GM18951 (cell line): ENCODE data around the gene ATAT1.
"Not testable (repeated sequence)": the region's sequence is repeated elsewhere in the genome, so short reads cannot be mapped to it uniquely, and the experiment has no call there.

Experiments used
- POLR2A ChIP-seq: IDR thresholded peaks from 4 replicates; pipeline ENCODE4 v1.6.1; 2011; ENCODE audit warnings: mild to moderate bottlenecking; ENCODE audit not compliant: insufficient read length, insufficient read depth; ENCODE audit errors: extremely low read depth
- in situ Hi-C: fragments of 300-500 bp; cut with MboI; formaldehyde crosslinking; loops from one replicate; pipeline ENCODE4 v1.12.0; 2022; ENCODE audit warnings: low sequenced_read_pairs, mixed read lengths, inconsistent platforms; ENCODE audit not compliant: unreplicated experiment

Gene ATAT1

GRCh38 chr6:30626484-30627366 is at the start of gene ATAT1:
ATAT1 (plus strand) TSS chr6:30626874.
- in situ Hi-C loops: no loop called here
- peak; percentile 78 for TF ChIP-seq POLR2A

GRCh38 chr6:30578051-30578450 is 48.6 kb upstream of the ATAT1 start:
- in situ Hi-C loops: no loop called here
- no peak for TF ChIP-seq POLR2A

GRCh38 chr6:30583921-30584320 is 42.8 kb upstream of the ATAT1 start:
- TF ChIP-seq POLR2A: no peak
- in situ Hi-C loops: no loop called here

- in situ Hi-C loops: no loop called here
- no peak for TF ChIP-seq POLR2A
Observed at GRCh38 chr6:30589754-30590358, 36.8 kb upstream of the ATAT1 start.

GRCh38 chr6:30590509-30590908 is 36.2 kb upstream of the ATAT1 start:
- no peak for TF ChIP-seq POLR2A
- in situ Hi-C loops: no loop called here

- in situ Hi-C loops: no loop called here
Observed at GRCh38 chr6:30591008-30591407, 35.7 kb upstream of the ATAT1 start.

GRCh38 chr6:30592287-30592686 is 34.4 kb upstream of the ATAT1 start:
- in situ Hi-C loops: no loop called here
- no peak for TF ChIP-seq POLR2A

More at GRCh38 chr6:30591008-30591407, 35.7 kb upstream of the ATAT1 start:
- no peak for TF ChIP-seq POLR2A

GRCh38 chr6:30597315-30598144 is 29.1 kb upstream of the ATAT1 start:
- in situ Hi-C loops: not testable (repeated sequence)

GRCh38 chr6:30598912-30599624 is 27.6 kb upstream of the ATAT1 start:
- in situ Hi-C loops: no loop called here
- no peak for TF ChIP-seq POLR2A

GRCh38 chr6:30599625-30600324 is 26.9 kb upstream of the ATAT1 start:
- in situ Hi-C loops: no loop called here
- TF ChIP-seq POLR2A: no peak

GRCh38 chr6:30600451-30600961 is 26.2 kb upstream of the ATAT1 start:
- TF ChIP-seq POLR2A: peak; percentile 17
- in situ Hi-C loops: no loop called here

- in situ Hi-C loops: no loop called here
- TF ChIP-seq POLR2A: no peak
Observed at GRCh38 chr6:30601436-30601814, 25.2 kb upstream of the ATAT1 start.
